Liver (tissue), 9 donors: ENCODE results near the gene MN1. TPM values are rescaled to one million over a fixed set of nuclear protein-coding genes. Genes with fewer than 3 reads are reported as not detected.
A peak's percentile ranks its signal among the peaks of the same experiment; 100 is the strongest.

ENCODE experiments used
- DNase-seq: peaks from one replicate; pipeline ENCODE4 v3.0.0-alpha.2; 2017; ENCODE audit warnings: low spot score
- H3K27ac ChIP-seq, 2 donors: one replicate each; pipeline ENCODE4 v1.7.0; 2013; ENCODE audit warnings: inconsistent platforms in 2 of 2, low read length in 2 of 2, control low read depth in 1 of 2, low read depth in 1 of 2, mild to moderate bottlenecking in 1 of 2
- H3K27me3 ChIP-seq, 4 donors: one replicate each; pipeline versions ENCODE4 v1.6.1 to v1.7.0; 2013; ENCODE audit warnings: low read length in 3 of 4, inconsistent platforms in 1 of 4, mild to moderate bottlenecking in 1 of 4, moderate library complexity in 1 of 4; ENCODE audit not compliant: control insufficient read depth in 4 of 4, insufficient read depth in 4 of 4
- H3K36me3 ChIP-seq, 4 donors: one replicate each; pipeline versions ENCODE4 v1.6.1 to v1.7.0; 2013; ENCODE audit warnings: low read length in 3 of 4, mild to moderate bottlenecking in 3 of 4, low read depth in 1 of 4, moderate library complexity in 1 of 4; ENCODE audit not compliant: control insufficient read depth in 4 of 4, insufficient read depth in 3 of 4
- H3K4me1 ChIP-seq, 4 donors: one replicate each; pipeline versions ENCODE4 v1.6.1 to v1.7.0; 2013; ENCODE audit warnings: low read length in 3 of 4, mild to moderate bottlenecking in 3 of 4, moderate library complexity in 1 of 4; ENCODE audit not compliant: control insufficient read depth in 4 of 4, insufficient read depth in 4 of 4
- H3K4me3 ChIP-seq, 3 donors: one replicate each; pipeline versions ENCODE4 v1.6.1 to v1.7.0; 2013; ENCODE audit warnings: low read length in 3 of 3, control low read depth in 1 of 3, low read depth in 1 of 3, mild to moderate bottlenecking in 1 of 3
- H3K9ac ChIP-seq, 2 donors: one replicate each; pipeline ENCODE4 v1.7.0; 2013; ENCODE audit warnings: low read length in 2 of 2, mild to moderate bottlenecking in 2 of 2, moderate library complexity in 2 of 2, control low read depth in 1 of 2, low read depth in 1 of 2
- H3K9me3 ChIP-seq, 4 donors: one replicate each; pipeline versions ENCODE4 v1.6.1 to v1.7.0; 2013; ENCODE audit warnings: low read length in 3 of 4; ENCODE audit not compliant: control insufficient read depth in 4 of 4
- EGR1 ChIP-seq, 2 donors: IDR thresholded peaks; 2 replicates each; pipeline ENCODE4 v1.6.1; 2016 to 2018; ENCODE audit warnings: antibody characterized with exemption in 2 of 2, low read depth in 2 of 2
- FOXA1 ChIP-seq: IDR thresholded peaks from 2 replicates; pipeline ENCODE4 v1.6.1; 2016; ENCODE audit warnings: antibody characterized with exemption
- FOXA2 ChIP-seq: IDR thresholded peaks from 2 replicates; pipeline ENCODE4 v1.6.1; 2016; ENCODE audit warnings: antibody characterized with exemption
- GABPA ChIP-seq, 2 donors: IDR thresholded peaks in 1 of 2; conservative IDR thresholded peaks in 1 of 2; 2 replicates each; pipeline ENCODE4 v1.6.1; 2016; ENCODE audit warnings: antibody characterized with exemption in 2 of 2, mild to moderate bottlenecking in 1 of 2, moderate library complexity in 1 of 2
- HNF4G ChIP-seq: IDR thresholded peaks from 2 replicates; pipeline ENCODE4 v1.6.1; 2016; ENCODE audit warnings: antibody characterized with exemption
- JUND ChIP-seq, 2 donors: IDR thresholded peaks; 2 replicates each; pipeline ENCODE4 v1.6.1; 2016; ENCODE audit warnings: antibody characterized with exemption in 2 of 2
- MAX ChIP-seq: IDR thresholded peaks from 2 replicates; pipeline ENCODE4 v1.6.1; 2016; ENCODE audit warnings: antibody characterized with exemption
- NR2F2 ChIP-seq: IDR thresholded peaks from 2 replicates; pipeline ENCODE4 v1.6.1; 2016; ENCODE audit warnings: antibody characterized with exemption
- RAD21 ChIP-seq, 2 donors: IDR thresholded peaks; 2 replicates each; pipeline ENCODE4 v1.6.1; 2016; ENCODE audit warnings: antibody characterized with exemption in 2 of 2, mild to moderate bottlenecking in 2 of 2
- SP1 ChIP-seq: IDR thresholded peaks from 2 replicates; pipeline ENCODE4 v1.6.1; 2018; ENCODE audit warnings: antibody characterized with exemption, mild to moderate bottlenecking
- YY1 ChIP-seq: IDR thresholded peaks from 2 replicates; pipeline ENCODE4 v1.6.1; 2016; ENCODE audit warnings: antibody characterized with exemption, mild to moderate bottlenecking
- ZBTB33 ChIP-seq: IDR thresholded peaks from 2 replicates; pipeline ENCODE4 v1.6.1; 2016; ENCODE audit warnings: antibody characterized with exemption
- WGBS: extraction: QIAGEN DNeasy Blood & Tissue Kit; methylation state at CpG from one replicate; pipeline ENCODE4 v1.1.7; 2013; 5-methylcytosine and 5-hydroxymethylcytosine counted together
- polyA plus RNA-seq, 2 donors: library from polyadenylated mRNA; stranded (reverse) in 1 of 2; unstranded in 1 of 2; fragments of 200-250 nt in 1 of 2; fragments of >200 nt in 1 of 2; fragmentation: Nextera tagmentation in 1 of 2; extraction: Ambion mirVana in 1 of 2; gene quantifications; one replicate each; pipeline versions ENCODE4 v1.2.1 to v1.2.3, GENCODE V29; 2013 to 2015
- total RNA-seq, 2 donors: library from RNA; depleted of rRNA; stranded (reverse); fragments of >200 nt; gene quantifications; one replicate each; pipeline ENCODE4 v1.2.3, GENCODE V29; 2014
- donor health status: healthy.
- donor health status: healthy.
- donor health status: healthy.
- donor health status: healthy.
- donor health status: healthy.

MN1 gene
- total and polyA plus RNA-seq, 4 donors = 0.10 to 0.33 (median 0.21) TPM

GRCh38 chr22:27719535-27720227, 81.9 kb downstream of the MN1 start:
- Histone ChIP-seq H3K27ac (no peak overlapping the region), H3K9ac (no peak overlapping the region), H3K9me3 (peaks cover 2 to 9% (median 7%) of the 10 kb centered on the region in 4 donors), H3K27me3 (peaks cover 0 to 5% (median 0%) of the 10 kb centered on the region in 4 donors), H3K4me1 (no peaks in the 10 kb centered on the region), H3K4me3 (no peak overlapping the region), H3K36me3 (no peaks in the 10 kb centered on the region)
- WGBS = 52% methylated on average over 8 of the region's 8 CpGs
- TF ChIP-seq MAX (no peak), JUND (IDR thresholded peaks at IDR 0.05) (no peak), YY1 (no peak), NR2F2 (no peak), ZBTB33 (no peak), EGR1 (IDR thresholded peaks at IDR 0.05; ENCODE audit: low read depth in 2 of 2) (no peak), RAD21 (IDR thresholded peaks at IDR 0.05) (no peak), FOXA2 (no peak)
- no peak for DNase-seq

GRCh38 chr22:27719036-27719347, 82.6 kb downstream of the MN1 start:
- H3K36me3 ChIP-seq = no peaks in the 10 kb centered on the region
- TF ChIP-seq MAX (no peak), GABPA (IDR thresholded peaks at IDR 0.05 in 1 of 2, conservative IDR thresholded peaks at IDR 0.05 in 1 of 2) (no peak), HNF4G (no peak), FOXA1 (no peak)
- H3K4me1 ChIP-seq = no peaks in the 10 kb centered on the region
- WGBS = 77% methylated on average over 3 of the region's 3 CpGs
- H3K4me3 ChIP-seq = no peak overlapping the region
- H3K27ac ChIP-seq = no peak overlapping the region
- no peak for DNase-seq
- peaks cover 2 to 9% (median 7%) of the 10 kb centered on the region in 4 donors for H3K9me3 ChIP-seq
- H3K27me3 ChIP-seq = peaks cover 0 to 5% (median under 1%) of the 10 kb centered on the region in 4 donors
- H3K9ac ChIP-seq = no peak overlapping the region

- no peak overlapping the region for H3K9ac ChIP-seq
Observed at GRCh38 chr22:27718186-27719035, 83.1 kb downstream of the MN1 start.

More at GRCh38 chr22:27718186-27719035, 83.1 kb downstream of the MN1 start:
- Histone ChIP-seq H3K9me3 (peaks cover 2 to 9% (median 7%) of the 10 kb centered on the region in 4 donors), H3K36me3 (no peaks in the 10 kb centered on the region), H3K4me3 (no peak overlapping the region), H3K4me1 (no peaks in the 10 kb centered on the region), H3K27ac (no peak overlapping the region), H3K27me3 (peaks cover 0 to 6% (median under 1%) of the 10 kb centered on the region in 4 donors)
- DNase-seq = no peak
- TF ChIP-seq JUND (IDR thresholded peaks at IDR 0.05) = peak; percentile 31 to 65
- no peak for TF ChIP-seq SP1
- 50% methylated on average over 10 of the region's 10 CpGs for WGBS
